ENCODE results near the gene PPP4C.

- TF ChIP-seq CTCF (IDR thresholded peaks at IDR 0.05) (no peak), POLR2A (IDR thresholded peaks at IDR 0.05) (no peak)
Measured at GRCh38 chr16:30076276-30076791, 540 bp downstream of the PPP4C start.
